HCT116 (cell line): ENCODE results near the gene RPS2. TPM values are rescaled to one million over a fixed set of nuclear protein-coding genes. Genes with fewer than 3 reads are reported as not detected.

Experiments used
- ATAC-seq: fragments of 200-7000 bp; cut with Tn5 transposase; 2 replicates; pipeline ENCODE4 v1.9.1; 2020; ENCODE audit warnings: mild to moderate bottlenecking, moderate library complexity
- BruUV-seq: library from RNA; stranded (reverse); fragments of 400-500 nt; replicated peaks from 2 replicates; lab custom pipeline; 2021; lab: Mats Ljungman, UMichigan
- CTCF ChIA-PET: fragments of 300-600 bp; sonication (Branson Sonifier 250); formaldehyde crosslinking; loops from one replicate; lab custom pipeline; 2021; ENCODE audit warnings: antibody characterized with exemption; lab: Charles Lee
- POLR2A ChIA-PET: fragments of 300-600, 350-600 bp; sonication (Branson Sonifier 250); formaldehyde crosslinking; loops from one replicate; lab custom pipeline; 2021; ENCODE audit warnings: antibody characterized with exemption; lab: Charles Lee
- RAD21 ChIA-PET, 2 experiments: fragments of 300-600 bp; sonication (Branson Sonifier 250); formaldehyde crosslinking; loops; one replicate each; lab custom pipeline; 2023; ENCODE audit warnings: low total read pairs in 2 of 2; ENCODE audit not compliant: uncharacterized antibody in 2 of 2, unreplicated experiment in 2 of 2, low non-redundant PET in 1 of 2; lab: Charles Lee
- DNase-seq: peaks from one replicate; pipeline ENCODE4 v3.0.0-alpha.2; 2010; ENCODE audit warnings: low read depth, low spot score
- H2AFZ ChIP-seq: fragments of 200-600 bp; shearing (Covaris generic), sonication (generic); 2 replicates; pipeline ENCODE4 v1.6.1; 2017; ENCODE audit warnings: low read depth, mixed run types, mixed read lengths, antibody characterized with exemption, low read length; ENCODE audit not compliant: poor library complexity, severe bottlenecking
- H3K27ac ChIP-seq: 2 replicates; pipeline ENCODE4 v1.5.1; 2012; ENCODE audit warnings: low read depth, low read length
- H3K27me3 ChIP-seq: fragments of 200-600 bp; sonication (generic); 2 replicates; pipeline ENCODE4 v1.6.1; 2016; ENCODE audit warnings: mixed run types, low read length, mixed read lengths; ENCODE audit not compliant: insufficient read depth
- H3K36me3 ChIP-seq, 2 experiments: fragments of 200-500 bp in 1 of 2; fragments of 200-600 bp in 1 of 2; sonication (Bioruptor generic) in 1 of 2; sonication (generic) in 1 of 2; 2 replicates each; pipeline versions ENCODE4 v1.5.1 to v1.6.1; 2014 to 2016; ENCODE audit warnings: low read length in 2 of 2, inconsistent platforms in 1 of 2, mixed read lengths in 1 of 2, mixed run types in 1 of 2; ENCODE audit not compliant: insufficient read depth in 2 of 2, control insufficient read depth in 1 of 2
- H3K4me1 ChIP-seq, 2 experiments: fragments of 200-600 bp in 1 of 2; sonication (generic) in 1 of 2; 2 replicates each; pipeline versions ENCODE4 v1.5.1 to v1.6.1; 2012 to 2017; ENCODE audit warnings: low read length in 2 of 2, inconsistent platforms in 1 of 2, mild to moderate bottlenecking in 1 of 2, mixed read lengths in 1 of 2, mixed run types in 1 of 2, moderate library complexity in 1 of 2; ENCODE audit not compliant: insufficient read depth in 2 of 2, control insufficient read depth in 1 of 2
- H3K4me2 ChIP-seq: fragments of 200-600 bp; sonication (generic); 2 replicates; pipeline ENCODE4 v1.6.1; 2017; ENCODE audit warnings: mixed run types, low read length, mixed read lengths
- H3K4me3 ChIP-seq, 2 experiments: fragments of 200-600 bp in 1 of 2; sonication (generic) in 1 of 2; replicated peaks in 1 of 2; 2 replicates each; pipeline ENCODE4 v1.5.1; 2011 to 2016; ENCODE audit warnings: low read length in 2 of 2, control low read depth in 1 of 2, low read depth in 1 of 2, mild to moderate bottlenecking in 1 of 2, mixed read lengths in 1 of 2, mixed run types in 1 of 2
- H3K79me2 ChIP-seq: fragments of 200-600 bp; sonication (generic); 2 replicates; pipeline ENCODE4 v1.6.1; 2017; ENCODE audit warnings: mild to moderate bottlenecking, mixed run types, low read length, moderate library complexity, mixed read lengths; ENCODE audit not compliant: insufficient read depth
- H3K9ac ChIP-seq: fragments of 200-600 bp; sonication (generic); 2 replicates; pipeline ENCODE4 v1.6.1; 2016; ENCODE audit warnings: low read length, mixed read lengths
- H3K9me2 ChIP-seq: fragments of 200-600 bp; sonication (generic), shearing (Covaris generic); 2 replicates; pipeline ENCODE4 v1.6.1; 2017; ENCODE audit warnings: mixed run types, mild to moderate bottlenecking, moderate library complexity; ENCODE audit not compliant: insufficient read depth
- H3K9me3 ChIP-seq, 2 experiments: fragments of 200-500 bp in 1 of 2; fragments of 200-600 bp in 1 of 2; sonication (Bioruptor generic) in 1 of 2; sonication (generic) in 1 of 2; 2 replicates each; pipeline ENCODE4 v1.6.1; 2014 to 2017; ENCODE audit warnings: low read length in 2 of 2, mixed read lengths in 2 of 2, inconsistent platforms in 1 of 2, low read depth in 1 of 2, mild to moderate bottlenecking in 1 of 2, mixed run types in 1 of 2, moderate library complexity in 1 of 2; ENCODE audit not compliant: control insufficient read depth in 1 of 2, insufficient read depth in 1 of 2
- H4K20me1 ChIP-seq: fragments of 200-600 bp; sonication (generic), shearing (Covaris generic); 2 replicates; pipeline ENCODE4 v1.6.1; 2017; ENCODE audit warnings: mixed run types, mild to moderate bottlenecking, moderate library complexity; ENCODE audit not compliant: insufficient read depth
- CBX3 ChIP-seq: IDR thresholded peaks from 2 replicates; pipeline ENCODE4 v1.6.1; 2012; ENCODE audit warnings: low read depth
- CEBPB ChIP-seq: IDR thresholded peaks from 2 replicates; pipeline ENCODE4 v1.6.1; 2012; ENCODE audit warnings: low read depth
- EGR1 ChIP-seq: IDR thresholded peaks from 2 replicates; pipeline ENCODE4 v1.6.1; 2012; ENCODE audit warnings: low read depth
- ELF1 ChIP-seq: IDR thresholded peaks from 2 replicates; pipeline ENCODE4 v1.6.1; 2012; ENCODE audit warnings: low read depth, borderline replicate concordance
- EZH2 ChIP-seq: fragments of 200-600 bp; sonication (generic); IDR thresholded peaks from 2 replicates; pipeline ENCODE4 v1.6.1; 2017; ENCODE audit warnings: antibody characterized with exemption, mixed run types
- EZH2phosphoT487 ChIP-seq: fragments of 200-600 bp; IDR thresholded peaks from 2 replicates; pipeline ENCODE4 v1.6.1; 2018; ENCODE audit warnings: antibody characterized with exemption, borderline replicate concordance
- FOSL1 ChIP-seq: IDR thresholded peaks from 2 replicates; pipeline ENCODE4 v1.6.1; 2012; ENCODE audit warnings: low read depth
- JUND ChIP-seq: IDR thresholded peaks from 2 replicates; pipeline ENCODE4 v1.6.1; 2012
- POLR2AphosphoS5 ChIP-seq: IDR thresholded peaks from 2 replicates; pipeline ENCODE4 v1.6.1; 2011; ENCODE audit warnings: mild to moderate bottlenecking, low read depth, low read length, moderate library complexity
- SIN3A ChIP-seq: IDR thresholded peaks from 2 replicates; pipeline ENCODE4 v1.6.1; 2012; ENCODE audit warnings: low read depth
- SRF ChIP-seq: IDR thresholded peaks from 2 replicates; pipeline ENCODE4 v1.6.1; 2012; ENCODE audit warnings: low read depth
- TCF7L2 ChIP-seq: IDR thresholded peaks from 2 replicates; pipeline ENCODE4 v1.7.0; 2011; ENCODE audit warnings: borderline replicate concordance, inconsistent platforms; ENCODE audit not compliant: insufficient read depth, insufficient read length; ENCODE audit errors: extremely low read depth
- YY1 ChIP-seq: IDR thresholded peaks from 2 replicates; pipeline ENCODE4 v1.6.1; 2011; ENCODE audit warnings: low read length, low read depth, moderate library complexity, mild to moderate bottlenecking; ENCODE audit not compliant: insufficient replicate concordance; ENCODE audit errors: extremely low read depth
- ZNF274 ChIP-seq: fragments of 200-500 bp; sonication (Bioruptor generic); IDR thresholded peaks from 2 replicates; pipeline ENCODE4 v1.6.1; 2014; ENCODE audit warnings: mild to moderate bottlenecking, low read depth, low read length, inconsistent platforms
- intact Hi-C: fragments of 100-400 bp; cut with micrococcal nuclease; formaldehyde crosslinking; loops from 2 replicates; pipeline ENCODE4 v1.10.0; 2022
- total RNA-seq: library from RNA; stranded (reverse); gene quantifications from one replicate; pipeline ENCODE4 v1.2.1, GENCODE V29; 2021; ENCODE audit not compliant: unreplicated experiment
- TF ChIP-seq, protein P1 (sequence below): IDR thresholded peaks from 2 replicates; pipeline ENCODE4 v1.6.1; 2012; ENCODE audit warnings: low read depth
- TF ChIP-seq, protein P2 (sequence below): IDR thresholded peaks from 2 replicates; pipeline ENCODE4 v1.6.1; 2012
- TF ChIP-seq, protein P3 (sequence below): IDR thresholded peaks from 2 replicates; pipeline ENCODE4 v1.6.1; 2012
- TF ChIP-seq, protein P4 (sequence below): IDR thresholded peaks from 2 replicates; pipeline ENCODE4 v1.6.1; 2011; ENCODE audit warnings: mild to moderate bottlenecking, low read length, moderate library complexity; ENCODE audit not compliant: insufficient replicate concordance; ENCODE audit errors: extremely low read depth
- TF ChIP-seq, protein P5 (sequence below), 3 experiments: fragments of 200-600 bp in 1 of 3; sonication (generic) in 1 of 3; IDR thresholded peaks in 2 of 3; conservative IDR thresholded peaks in 1 of 3; 2 replicates each; pipeline ENCODE4 v1.5.1; 2012 to 2017; ENCODE audit warnings: low read depth in 2 of 3, low read length in 2 of 3, antibody characterized with exemption in 1 of 3, borderline replicate concordance in 1 of 3, control low read depth in 1 of 3, mild to moderate bottlenecking in 1 of 3, mixed read lengths in 1 of 3, mixed run types in 1 of 3, moderate library complexity in 1 of 3; ENCODE audit not compliant: insufficient read depth in 1 of 3

RPS2 gene
- total RNA-seq, 1 experiment from 2014 or later: 6,265 TPM

DNA sequence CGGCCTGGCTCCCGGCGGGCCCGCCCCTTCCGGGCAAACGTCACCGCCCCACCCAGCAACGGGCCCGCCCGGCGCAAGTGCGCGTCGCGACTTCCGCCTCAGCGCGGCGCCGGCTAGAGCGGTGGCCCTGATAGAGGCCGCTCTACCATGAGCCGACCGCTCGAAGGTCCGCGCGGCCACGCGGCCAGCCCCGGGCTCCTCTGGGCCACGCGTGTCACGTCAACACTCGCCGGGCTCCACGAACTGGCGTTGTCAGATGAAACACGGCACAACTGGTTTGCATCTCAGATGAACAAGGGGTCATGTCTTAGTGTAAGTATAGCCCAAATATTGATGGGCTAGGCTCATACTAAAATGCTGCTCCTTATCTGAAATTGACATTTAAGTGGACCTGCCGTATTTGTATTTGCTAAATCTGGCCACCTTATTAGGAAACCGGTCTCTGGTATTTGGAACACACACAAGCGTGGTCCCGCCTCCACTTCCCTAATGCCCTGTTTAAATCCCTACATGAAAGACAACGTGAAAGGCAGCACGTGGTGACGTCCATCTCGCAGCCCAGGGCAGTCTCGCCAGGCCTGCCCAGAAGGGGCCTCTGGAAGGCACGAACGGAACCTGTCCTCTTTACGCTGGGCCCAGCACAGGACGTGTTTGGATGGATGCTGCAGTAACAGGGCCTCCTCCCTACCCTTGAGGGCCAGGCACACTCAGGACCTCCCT, 45.3 kb upstream of the RPS2 start, which contains the start of gene ZNF598:
Gene ZNF598 (minus strand): TSS at position 31 of the 720 bp plus-strand sequence.
- H2AFZ ChIP-seq: no peak within 1 kb of the TSS
- H3K9me2 ChIP-seq: no peaks in the 10 kb centered on the region
- H3K9ac ChIP-seq: peak within 1 kb of the TSS; percentile 97
- BruUV-seq: TSS peak; percentile 97
- H3K27me3 ChIP-seq: no peaks in the 10 kb centered on the region
- ATAC-seq (peak; percentile 90), DNase-seq (peak; percentile 60)
- H3K9me3 ChIP-seq: no peaks in the 10 kb centered on the region
- H4K20me1 ChIP-seq: peaks cover 9% of the 10 kb centered on the region; the same call in 1 of the 2 replicates
- H3K27ac ChIP-seq: peak within 1 kb of the TSS; percentile 92
- H3K79me2 ChIP-seq: peaks cover 55% of the 10 kb centered on the region
- H3K4me2 ChIP-seq: peak within 1 kb of the TSS; percentile 99
- ChIA-PET POLR2A (no interaction called here), CTCF (no interaction called here), RAD21 (no interaction called here)
- peaks cover 23 to 50% of the 10 kb centered on the region in 2 experiments for H3K4me1 ChIP-seq
- H3K4me3 ChIP-seq: peak within 1 kb of the TSS; percentile 79 to 87
- 0 out of 4 replicates have a peak, but pooled peaks cover 0 to 7% of the 10 kb centered on the region in 2 experiments for H3K36me3 ChIP-seq
- intact Hi-C loops: no loop called here
- TF ChIP-seq ZNF274: no peak
- TF ChIP-seq CBX3: no peak
- peak; percentile 82 for TF ChIP-seq POLR2AphosphoS5
- no peak for TF ChIP-seq FOSL1
- TF ChIP-seq, protein P1, sequence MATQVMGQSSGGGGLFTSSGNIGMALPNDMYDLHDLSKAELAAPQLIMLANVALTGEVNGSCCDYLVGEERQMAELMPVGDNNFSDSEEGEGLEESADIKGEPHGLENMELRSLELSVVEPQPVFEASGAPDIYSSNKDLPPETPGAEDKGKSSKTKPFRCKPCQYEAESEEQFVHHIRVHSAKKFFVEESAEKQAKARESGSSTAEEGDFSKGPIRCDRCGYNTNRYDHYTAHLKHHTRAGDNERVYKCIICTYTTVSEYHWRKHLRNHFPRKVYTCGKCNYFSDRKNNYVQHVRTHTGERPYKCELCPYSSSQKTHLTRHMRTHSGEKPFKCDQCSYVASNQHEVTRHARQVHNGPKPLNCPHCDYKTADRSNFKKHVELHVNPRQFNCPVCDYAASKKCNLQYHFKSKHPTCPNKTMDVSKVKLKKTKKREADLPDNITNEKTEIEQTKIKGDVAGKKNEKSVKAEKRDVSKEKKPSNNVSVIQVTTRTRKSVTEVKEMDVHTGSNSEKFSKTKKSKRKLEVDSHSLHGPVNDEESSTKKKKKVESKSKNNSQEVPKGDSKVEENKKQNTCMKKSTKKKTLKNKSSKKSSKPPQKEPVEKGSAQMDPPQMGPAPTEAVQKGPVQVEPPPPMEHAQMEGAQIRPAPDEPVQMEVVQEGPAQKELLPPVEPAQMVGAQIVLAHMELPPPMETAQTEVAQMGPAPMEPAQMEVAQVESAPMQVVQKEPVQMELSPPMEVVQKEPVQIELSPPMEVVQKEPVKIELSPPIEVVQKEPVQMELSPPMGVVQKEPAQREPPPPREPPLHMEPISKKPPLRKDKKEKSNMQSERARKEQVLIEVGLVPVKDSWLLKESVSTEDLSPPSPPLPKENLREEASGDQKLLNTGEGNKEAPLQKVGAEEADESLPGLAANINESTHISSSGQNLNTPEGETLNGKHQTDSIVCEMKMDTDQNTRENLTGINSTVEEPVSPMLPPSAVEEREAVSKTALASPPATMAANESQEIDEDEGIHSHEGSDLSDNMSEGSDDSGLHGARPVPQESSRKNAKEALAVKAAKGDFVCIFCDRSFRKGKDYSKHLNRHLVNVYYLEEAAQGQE: no peak
- no peak for TF ChIP-seq EZH2phosphoT487
- no peak; the same call in 1 of the 2 replicates for TF ChIP-seq ELF1
- TF ChIP-seq, protein P2, sequence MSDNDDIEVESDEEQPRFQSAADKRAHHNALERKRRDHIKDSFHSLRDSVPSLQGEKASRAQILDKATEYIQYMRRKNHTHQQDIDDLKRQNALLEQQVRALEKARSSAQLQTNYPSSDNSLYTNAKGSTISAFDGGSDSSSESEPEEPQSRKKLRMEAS: peak; percentile 96
- peak; percentile 53 for TF ChIP-seq SIN3A
- TF ChIP-seq SRF: no peak
- peak; percentile 27 for TF ChIP-seq TCF7L2
- TF ChIP-seq EZH2: no peak
- TF ChIP-seq, protein P3, sequence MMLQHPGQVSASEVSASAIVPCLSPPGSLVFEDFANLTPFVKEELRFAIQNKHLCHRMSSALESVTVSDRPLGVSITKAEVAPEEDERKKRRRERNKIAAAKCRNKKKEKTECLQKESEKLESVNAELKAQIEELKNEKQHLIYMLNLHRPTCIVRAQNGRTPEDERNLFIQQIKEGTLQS: no peak
- TF ChIP-seq EGR1: no peak
- no peak for TF ChIP-seq CEBPB
- TF ChIP-seq, protein P4, sequence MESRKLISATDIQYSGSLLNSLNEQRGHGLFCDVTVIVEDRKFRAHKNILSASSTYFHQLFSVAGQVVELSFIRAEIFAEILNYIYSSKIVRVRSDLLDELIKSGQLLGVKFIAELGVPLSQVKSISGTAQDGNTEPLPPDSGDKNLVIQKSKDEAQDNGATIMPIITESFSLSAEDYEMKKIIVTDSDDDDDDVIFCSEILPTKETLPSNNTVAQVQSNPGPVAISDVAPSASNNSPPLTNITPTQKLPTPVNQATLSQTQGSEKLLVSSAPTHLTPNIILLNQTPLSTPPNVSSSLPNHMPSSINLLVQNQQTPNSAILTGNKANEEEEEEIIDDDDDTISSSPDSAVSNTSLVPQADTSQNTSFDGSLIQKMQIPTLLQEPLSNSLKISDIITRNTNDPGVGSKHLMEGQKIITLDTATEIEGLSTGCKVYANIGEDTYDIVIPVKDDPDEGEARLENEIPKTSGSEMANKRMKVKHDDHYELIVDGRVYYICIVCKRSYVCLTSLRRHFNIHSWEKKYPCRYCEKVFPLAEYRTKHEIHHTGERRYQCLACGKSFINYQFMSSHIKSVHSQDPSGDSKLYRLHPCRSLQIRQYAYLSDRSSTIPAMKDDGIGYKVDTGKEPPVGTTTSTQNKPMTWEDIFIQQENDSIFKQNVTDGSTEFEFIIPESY: no peak
- TF ChIP-seq, protein P5, sequence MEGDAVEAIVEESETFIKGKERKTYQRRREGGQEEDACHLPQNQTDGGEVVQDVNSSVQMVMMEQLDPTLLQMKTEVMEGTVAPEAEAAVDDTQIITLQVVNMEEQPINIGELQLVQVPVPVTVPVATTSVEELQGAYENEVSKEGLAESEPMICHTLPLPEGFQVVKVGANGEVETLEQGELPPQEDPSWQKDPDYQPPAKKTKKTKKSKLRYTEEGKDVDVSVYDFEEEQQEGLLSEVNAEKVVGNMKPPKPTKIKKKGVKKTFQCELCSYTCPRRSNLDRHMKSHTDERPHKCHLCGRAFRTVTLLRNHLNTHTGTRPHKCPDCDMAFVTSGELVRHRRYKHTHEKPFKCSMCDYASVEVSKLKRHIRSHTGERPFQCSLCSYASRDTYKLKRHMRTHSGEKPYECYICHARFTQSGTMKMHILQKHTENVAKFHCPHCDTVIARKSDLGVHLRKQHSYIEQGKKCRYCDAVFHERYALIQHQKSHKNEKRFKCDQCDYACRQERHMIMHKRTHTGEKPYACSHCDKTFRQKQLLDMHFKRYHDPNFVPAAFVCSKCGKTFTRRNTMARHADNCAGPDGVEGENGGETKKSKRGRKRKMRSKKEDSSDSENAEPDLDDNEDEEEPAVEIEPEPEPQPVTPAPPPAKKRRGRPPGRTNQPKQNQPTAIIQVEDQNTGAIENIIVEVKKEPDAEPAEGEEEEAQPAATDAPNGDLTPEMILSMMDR (IDR thresholded peaks at IDR 0.05 in 2 of 3, conservative IDR thresholded peaks at IDR 0.05 in 1 of 3; ENCODE audit: borderline replicate concordance in 1 of 3, insufficient read depth in 1 of 3, low read depth in 2 of 3, low read length in 2 of 3): no peak
- TF ChIP-seq JUND: no peak
- TF ChIP-seq YY1: peak; percentile 59
